HepG2 (cell line): ENCODE results near the gene A4GNT. TPM values are rescaled to one million over a fixed set of nuclear protein-coding genes. Genes with fewer than 3 reads are reported as not detected.
A peak's percentile ranks its signal among the peaks of the same experiment; 100 is the strongest.

Experiments used
- FOXA1 ChIP-seq, 2 experiments: fragments of 450-650 bp in 1 of 2; sonication (generic) in 1 of 2; formaldehyde crosslinking in 1 of 2; IDR thresholded peaks; 2 replicates each; pipeline versions ENCODE4 v1.4.0 to v1.6.1; 2016 to 2020; ENCODE audit warnings: missing genetic modification reagents in 1 of 2
- HNRNPLL ChIP-seq: fragments of 200-400 bp; formaldehyde crosslinking; IDR thresholded peaks from 2 replicates; pipeline ENCODE4 v1.6.1; 2017; ENCODE audit warnings: mild to moderate bottlenecking, low read depth, low read length; ENCODE audit not compliant: poor library complexity, severe bottlenecking
- HOXA7 ChIP-seq: sonication (generic); formaldehyde crosslinking; IDR thresholded peaks from 2 replicates; pipeline ENCODE4 v1.8.1; 2022; ENCODE audit warnings: mild to moderate bottlenecking, missing genetic modification reagents, moderate library complexity
- MBD4 ChIP-seq: IDR thresholded peaks from 2 replicates; pipeline ENCODE4 v1.6.1; 2012; ENCODE audit warnings: low read length, inconsistent platforms, borderline replicate concordance
- MTF2 ChIP-seq: sonication (generic); formaldehyde crosslinking; IDR thresholded peaks from 2 replicates; pipeline ENCODE4 v1.5.0; 2020; ENCODE audit warnings: missing genetic modification reagents, borderline replicate concordance
- MXI1 ChIP-seq: IDR thresholded peaks from 3 replicates; pipeline ENCODE4 v1.6.1; 2012; ENCODE audit warnings: low read depth, low read length, inconsistent platforms, borderline replicate concordance
- NR3C1 ChIP-seq: sonication (generic); formaldehyde crosslinking; IDR thresholded peaks from 2 replicates; pipeline ENCODE4 v1.4.0; 2020; ENCODE audit warnings: missing genetic modification reagents
- RCOR2 ChIP-seq: IDR thresholded peaks from 2 replicates; pipeline ENCODE4 v1.6.1; 2016; ENCODE audit warnings: missing biosample characterization, missing genetic modification reagents
- SPEN ChIP-seq: sonication (generic); formaldehyde crosslinking; IDR thresholded peaks from 2 replicates; pipeline ENCODE4 v1.5.1; 2020; ENCODE audit warnings: low read depth, mild to moderate bottlenecking, missing genetic modification reagents
- TEAD3 ChIP-seq: optimal IDR thresholded peaks from 2 replicates; pipeline ENCODE3; 2016; ENCODE audit warnings: borderline replicate concordance
- TMF1 ChIP-seq: sonication (generic); formaldehyde crosslinking; IDR thresholded peaks from 2 replicates; pipeline ENCODE4 v1.8.1; 2022; ENCODE audit warnings: low read depth, missing genetic modification reagents
- ZKSCAN5 ChIP-seq: sonication (generic); formaldehyde crosslinking; IDR thresholded peaks from 2 replicates; pipeline ENCODE4 v1.5.1; 2020; ENCODE audit warnings: mild to moderate bottlenecking, missing genetic modification reagents
- ZNF101 ChIP-seq: sonication (generic); formaldehyde crosslinking; IDR thresholded peaks from 2 replicates; pipeline ENCODE4 v1.4.0; 2020; ENCODE audit warnings: mild to moderate bottlenecking, low read depth, missing genetic modification reagents, borderline replicate concordance
- ZNF431 ChIP-seq: sonication (generic); formaldehyde crosslinking; IDR thresholded peaks from 2 replicates; pipeline ENCODE4 v1.9.0; 2022; ENCODE audit warnings: missing genetic modification reagents, low read depth, mild to moderate bottlenecking, borderline replicate concordance
- ZNF451 ChIP-seq: sonication (generic); formaldehyde crosslinking; IDR thresholded peaks from 2 replicates; pipeline ENCODE4 v1.5.0; 2020; ENCODE audit warnings: mild to moderate bottlenecking, missing genetic modification reagents
- ZNF605 ChIP-seq: sonication (generic); formaldehyde crosslinking; IDR thresholded peaks from 2 replicates; pipeline ENCODE4 v1.8.0; 2022; ENCODE audit warnings: mild to moderate bottlenecking, missing genetic modification reagents
- polyA plus RNA-seq, 8 experiments: library from polyadenylated mRNA; depleted of rRNA in 3 of 8; stranded (reverse) in 7 of 8; unstranded in 1 of 8; fragments of >200 nt; fragmentation: Illumina TruSeq in 4 of 8; extraction: Trizol in 4 of 8; gene quantifications; 2 replicates each; pipeline versions ENCODE4 v1.2.1 to v1.2.3, GENCODE V29; 2011 to 2016; ENCODE audit warnings: low read depth in 4 of 8, missing spikeins in 1 of 8, mixed read lengths in 1 of 8; ENCODE audit not compliant: insufficient read depth in 1 of 8
- total RNA-seq, 5 experiments: library from RNA; depleted of rRNA; stranded (reverse); fragments of >200 nt; fragmentation: Illumina TruSeq; extraction: Trizol; gene quantifications; 2 replicates each; pipeline ENCODE4 v1.2.3, GENCODE V29; 2016; ENCODE audit warnings: low read depth in 1 of 5
- TF ChIP-seq, protein P1 (sequence below): sonication (generic); formaldehyde crosslinking; IDR thresholded peaks from 2 replicates; pipeline ENCODE4 v1.5.0; 2020; ENCODE audit warnings: mild to moderate bottlenecking, missing genetic modification reagents
- TF ChIP-seq, protein P2 (sequence below): sonication (generic); formaldehyde crosslinking; IDR thresholded peaks from 2 replicates; pipeline ENCODE4 v1.8.0; 2022; ENCODE audit warnings: mild to moderate bottlenecking, missing genetic modification reagents; ENCODE audit not compliant: insufficient replicate concordance
- TF ChIP-seq, protein P3 (sequence below): sonication (generic); formaldehyde crosslinking; IDR thresholded peaks from 2 replicates; pipeline ENCODE4 v1.8.1; 2022; ENCODE audit warnings: mild to moderate bottlenecking, missing genetic modification reagents
- TF ChIP-seq, protein P4 (sequence below): sonication (generic); formaldehyde crosslinking; IDR thresholded peaks from 2 replicates; pipeline ENCODE4 v1.4.0; 2020; ENCODE audit warnings: low read depth, mild to moderate bottlenecking, missing genetic modification reagents
- TF ChIP-seq, protein P5 (sequence below): sonication (generic); formaldehyde crosslinking; IDR thresholded peaks from 2 replicates; pipeline ENCODE4 v1.4.0; 2020; ENCODE audit warnings: mild to moderate bottlenecking, missing genetic modification reagents
- TF ChIP-seq, protein P6 (sequence below): sonication (generic); formaldehyde crosslinking; IDR thresholded peaks from 2 replicates; pipeline ENCODE4 v1.5.0; 2020; ENCODE audit warnings: missing genetic modification reagents

Gene A4GNT
- total and polyA plus RNA-seq, 2 of the 13 experiments (the other 11 are each of a cell fraction or from before 2014, with no cell fraction given): not detected

DNA sequence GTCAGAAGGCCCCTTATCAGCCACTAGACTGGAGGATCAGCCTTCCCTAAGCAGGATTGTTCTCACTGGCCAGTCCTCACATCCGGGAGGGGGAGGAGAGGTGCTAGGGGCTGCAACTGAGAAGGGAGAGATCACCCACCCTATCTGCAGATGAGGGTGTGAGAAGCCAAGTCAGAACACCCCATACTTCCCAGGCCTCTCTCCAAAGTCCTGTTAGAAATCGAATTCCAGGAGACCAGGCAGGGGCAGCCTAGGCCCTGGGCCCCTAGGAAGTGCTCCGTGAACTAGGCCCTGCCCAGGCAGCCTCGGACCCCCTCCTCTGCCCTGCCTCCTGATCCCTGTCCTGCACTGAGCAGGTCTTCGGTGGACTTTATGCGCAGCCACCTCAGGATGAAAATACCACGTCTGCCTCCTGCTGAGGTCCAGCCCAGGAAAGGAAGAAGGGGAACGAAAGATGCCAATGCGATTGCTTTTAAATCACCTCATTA lies 17.7 kb downstream of the A4GNT start (continued):
- no peak for TF ChIP-seq FOXA1 (IDR thresholded peaks at IDR 0.05)
- TF ChIP-seq FOXA1 (CRISPR knock-in tag; IDR thresholded peaks at IDR 0.05): no peak
- TF ChIP-seq TMF1 (CRISPR knock-in tag): no peak
- no peak for TF ChIP-seq HOXA7 (CRISPR knock-in tag)
- TF ChIP-seq ZNF451 (CRISPR knock-in tag): no peak
- no peak for TF ChIP-seq ZNF101 (CRISPR knock-in tag)
- TF ChIP-seq, protein P1, sequence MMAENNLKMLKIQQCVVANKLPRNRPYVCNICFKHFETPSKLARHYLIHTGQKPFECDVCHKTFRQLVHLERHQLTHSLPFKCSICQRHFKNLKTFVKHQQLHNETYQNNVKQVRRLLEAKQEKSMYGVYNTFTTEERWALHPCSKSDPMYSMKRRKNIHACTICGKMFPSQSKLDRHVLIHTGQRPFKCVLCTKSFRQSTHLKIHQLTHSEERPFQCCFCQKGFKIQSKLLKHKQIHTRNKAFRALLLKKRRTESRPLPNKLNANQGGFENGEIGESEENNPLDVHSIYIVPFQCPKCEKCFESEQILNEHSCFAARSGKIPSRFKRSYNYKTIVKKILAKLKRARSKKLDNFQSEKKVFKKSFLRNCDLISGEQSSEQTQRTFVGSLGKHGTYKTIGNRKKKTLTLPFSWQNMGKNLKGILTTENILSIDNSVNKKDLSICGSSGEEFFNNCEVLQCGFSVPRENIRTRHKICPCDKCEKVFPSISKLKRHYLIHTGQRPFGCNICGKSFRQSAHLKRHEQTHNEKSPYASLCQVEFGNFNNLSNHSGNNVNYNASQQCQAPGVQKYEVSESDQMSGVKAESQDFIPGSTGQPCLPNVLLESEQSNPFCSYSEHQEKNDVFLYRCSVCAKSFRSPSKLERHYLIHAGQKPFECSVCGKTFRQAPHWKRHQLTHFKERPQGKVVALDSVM (CRISPR knock-in tag): no peak
- TF ChIP-seq, protein P2, sequence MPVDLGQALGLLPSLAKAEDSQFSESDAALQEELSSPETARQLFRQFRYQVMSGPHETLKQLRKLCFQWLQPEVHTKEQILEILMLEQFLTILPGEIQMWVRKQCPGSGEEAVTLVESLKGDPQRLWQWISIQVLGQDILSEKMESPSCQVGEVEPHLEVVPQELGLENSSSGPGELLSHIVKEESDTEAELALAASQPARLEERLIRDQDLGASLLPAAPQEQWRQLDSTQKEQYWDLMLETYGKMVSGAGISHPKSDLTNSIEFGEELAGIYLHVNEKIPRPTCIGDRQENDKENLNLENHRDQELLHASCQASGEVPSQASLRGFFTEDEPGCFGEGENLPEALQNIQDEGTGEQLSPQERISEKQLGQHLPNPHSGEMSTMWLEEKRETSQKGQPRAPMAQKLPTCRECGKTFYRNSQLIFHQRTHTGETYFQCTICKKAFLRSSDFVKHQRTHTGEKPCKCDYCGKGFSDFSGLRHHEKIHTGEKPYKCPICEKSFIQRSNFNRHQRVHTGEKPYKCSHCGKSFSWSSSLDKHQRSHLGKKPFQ (CRISPR knock-in tag): no peak
- TF ChIP-seq HNRNPLL: no peak
- TF ChIP-seq MBD4: no peak
- TF ChIP-seq, protein P3, sequence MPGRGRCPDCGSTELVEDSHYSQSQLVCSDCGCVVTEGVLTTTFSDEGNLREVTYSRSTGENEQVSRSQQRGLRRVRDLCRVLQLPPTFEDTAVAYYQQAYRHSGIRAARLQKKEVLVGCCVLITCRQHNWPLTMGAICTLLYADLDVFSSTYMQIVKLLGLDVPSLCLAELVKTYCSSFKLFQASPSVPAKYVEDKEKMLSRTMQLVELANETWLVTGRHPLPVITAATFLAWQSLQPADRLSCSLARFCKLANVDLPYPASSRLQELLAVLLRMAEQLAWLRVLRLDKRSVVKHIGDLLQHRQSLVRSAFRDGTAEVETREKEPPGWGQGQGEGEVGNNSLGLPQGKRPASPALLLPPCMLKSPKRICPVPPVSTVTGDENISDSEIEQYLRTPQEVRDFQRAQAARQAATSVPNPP (CRISPR knock-in tag): no peak
- TF ChIP-seq ZNF431 (CRISPR knock-in tag): no peak
- TF ChIP-seq MXI1: no peak
- no peak for TF ChIP-seq ZKSCAN5 (CRISPR knock-in tag)
- TF ChIP-seq MTF2 (CRISPR knock-in tag): 0 out of 2 replicates have a peak, but pooled peaks have one; percentile 48
- TF ChIP-seq TEAD3 (CRISPR knock-in tag): peak; percentile 19
- peak; percentile 54; the same call in 1 of the 2 replicates for TF ChIP-seq SPEN (CRISPR knock-in tag)
- no peak for TF ChIP-seq NR3C1 (CRISPR knock-in tag)
- no peak for TF ChIP-seq ZNF605 (CRISPR knock-in tag)
- TF ChIP-seq, protein P4, sequence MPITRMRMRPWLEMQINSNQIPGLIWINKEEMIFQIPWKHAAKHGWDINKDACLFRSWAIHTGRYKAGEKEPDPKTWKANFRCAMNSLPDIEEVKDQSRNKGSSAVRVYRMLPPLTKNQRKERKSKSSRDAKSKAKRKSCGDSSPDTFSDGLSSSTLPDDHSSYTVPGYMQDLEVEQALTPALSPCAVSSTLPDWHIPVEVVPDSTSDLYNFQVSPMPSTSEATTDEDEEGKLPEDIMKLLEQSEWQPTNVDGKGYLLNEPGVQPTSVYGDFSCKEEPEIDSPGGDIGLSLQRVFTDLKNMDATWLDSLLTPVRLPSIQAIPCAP (CRISPR knock-in tag): no peak
- TF ChIP-seq, protein P5, sequence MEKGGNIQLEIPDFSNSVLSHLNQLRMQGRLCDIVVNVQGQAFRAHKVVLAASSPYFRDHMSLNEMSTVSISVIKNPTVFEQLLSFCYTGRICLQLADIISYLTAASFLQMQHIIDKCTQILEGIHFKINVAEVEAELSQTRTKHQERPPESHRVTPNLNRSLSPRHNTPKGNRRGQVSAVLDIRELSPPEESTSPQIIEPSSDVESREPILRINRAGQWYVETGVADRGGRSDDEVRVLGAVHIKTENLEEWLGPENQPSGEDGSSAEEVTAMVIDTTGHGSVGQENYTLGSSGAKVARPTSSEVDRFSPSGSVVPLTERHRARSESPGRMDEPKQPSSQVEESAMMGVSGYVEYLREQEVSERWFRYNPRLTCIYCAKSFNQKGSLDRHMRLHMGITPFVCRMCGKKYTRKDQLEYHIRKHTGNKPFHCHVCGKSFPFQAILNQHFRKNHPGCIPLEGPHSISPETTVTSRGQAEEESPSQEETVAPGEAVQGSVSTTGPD (CRISPR knock-in tag): no peak
- TF ChIP-seq, protein P6, sequence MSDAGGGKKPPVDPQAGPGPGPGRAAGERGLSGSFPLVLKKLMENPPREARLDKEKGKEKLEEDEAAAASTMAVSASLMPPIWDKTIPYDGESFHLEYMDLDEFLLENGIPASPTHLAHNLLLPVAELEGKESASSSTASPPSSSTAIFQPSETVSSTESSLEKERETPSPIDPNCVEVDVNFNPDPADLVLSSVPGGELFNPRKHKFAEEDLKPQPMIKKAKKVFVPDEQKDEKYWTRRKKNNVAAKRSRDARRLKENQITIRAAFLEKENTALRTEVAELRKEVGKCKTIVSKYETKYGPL: no peak
- TF ChIP-seq RCOR2 (CRISPR knock-in tag): no peak
